ENCODE results near the gene TMPRSS11A.

DNA sequence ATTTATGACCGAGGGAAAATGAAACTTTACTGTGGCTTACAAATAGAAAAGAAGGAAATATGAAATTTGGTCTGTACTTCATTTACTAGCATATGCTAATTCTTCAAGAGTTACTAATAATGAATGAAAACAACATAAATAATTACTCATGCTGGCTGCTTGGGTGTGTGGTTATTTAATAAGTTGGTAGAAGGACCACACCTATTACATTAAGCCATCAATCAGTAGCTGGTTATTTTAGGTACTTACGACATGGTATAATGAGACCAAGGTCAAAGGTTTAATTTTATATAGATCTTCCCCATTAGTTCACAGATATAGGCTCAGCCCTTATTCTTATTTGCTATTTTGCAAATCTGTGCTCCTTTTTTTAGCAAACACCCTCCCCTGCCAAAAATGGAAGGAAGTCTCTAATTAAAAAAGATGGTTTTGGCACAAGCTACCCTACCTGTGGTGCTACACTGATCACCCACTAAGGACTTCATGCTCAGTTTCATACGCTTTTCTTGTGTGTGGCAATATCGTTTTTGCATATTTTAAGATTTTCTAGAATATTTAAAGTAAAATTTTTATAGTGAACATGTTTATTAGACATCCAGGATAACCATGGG, 93.6 kb downstream of the TMPRSS11A start:
- TF ChIP-seq, protein P1, sequence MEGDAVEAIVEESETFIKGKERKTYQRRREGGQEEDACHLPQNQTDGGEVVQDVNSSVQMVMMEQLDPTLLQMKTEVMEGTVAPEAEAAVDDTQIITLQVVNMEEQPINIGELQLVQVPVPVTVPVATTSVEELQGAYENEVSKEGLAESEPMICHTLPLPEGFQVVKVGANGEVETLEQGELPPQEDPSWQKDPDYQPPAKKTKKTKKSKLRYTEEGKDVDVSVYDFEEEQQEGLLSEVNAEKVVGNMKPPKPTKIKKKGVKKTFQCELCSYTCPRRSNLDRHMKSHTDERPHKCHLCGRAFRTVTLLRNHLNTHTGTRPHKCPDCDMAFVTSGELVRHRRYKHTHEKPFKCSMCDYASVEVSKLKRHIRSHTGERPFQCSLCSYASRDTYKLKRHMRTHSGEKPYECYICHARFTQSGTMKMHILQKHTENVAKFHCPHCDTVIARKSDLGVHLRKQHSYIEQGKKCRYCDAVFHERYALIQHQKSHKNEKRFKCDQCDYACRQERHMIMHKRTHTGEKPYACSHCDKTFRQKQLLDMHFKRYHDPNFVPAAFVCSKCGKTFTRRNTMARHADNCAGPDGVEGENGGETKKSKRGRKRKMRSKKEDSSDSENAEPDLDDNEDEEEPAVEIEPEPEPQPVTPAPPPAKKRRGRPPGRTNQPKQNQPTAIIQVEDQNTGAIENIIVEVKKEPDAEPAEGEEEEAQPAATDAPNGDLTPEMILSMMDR (IDR thresholded peaks at IDR 0.05; ENCODE audit: low read depth, low read length, poor library complexity, severe bottlenecking): no peak
- no peak for TF ChIP-seq EZH2phosphoT487 (IDR thresholded peaks at IDR 0.05; ENCODE audit: borderline replicate concordance, low read length)
